ENCODE data around the gene AGPAT4. TPM values are rescaled to one million over a fixed set of nuclear protein-coding genes. Genes with fewer than 3 reads are reported as not detected.

AGPAT4 gene
- total RNA-seq, 1 experiment from 2014 or later: 15.5 TPM

DNA sequence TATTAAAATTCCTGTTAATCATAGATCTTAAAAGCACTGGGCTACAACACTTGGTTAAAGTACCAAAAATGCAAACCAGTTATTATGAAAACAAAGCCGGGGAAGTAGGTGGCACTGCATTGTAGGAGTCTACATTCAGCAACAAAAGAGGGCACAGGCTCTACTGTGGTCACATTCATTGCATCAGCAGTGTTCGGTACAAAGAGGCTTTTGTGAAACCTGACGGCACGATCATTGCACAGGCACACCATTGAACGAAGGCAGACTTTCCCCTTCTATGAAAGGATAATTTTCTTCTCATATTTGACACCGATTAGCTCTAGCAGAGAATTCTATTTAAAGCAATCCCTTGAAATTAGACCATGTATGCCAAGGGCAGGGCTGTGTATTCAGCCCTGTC lies 44.6 kb upstream of the AGPAT4 start:
- Histone ChIP-seq H3K4me3 (replicated peaks in 1 of 2; ENCODE audit: low read depth in 1 of 2, low read length in 2 of 2) (no peak overlapping the region), H3K4me2 (ENCODE audit: low read length) (no peak overlapping the region), H3K4me1 (ENCODE audit: control insufficient read depth in 1 of 2, insufficient read depth in 2 of 2, low read length in 2 of 2) (peaks cover 0 to 20% of the 10 kb centered on the region in 2 experiments; a peak in 2 of 4 replicates), H3K36me3 (ENCODE audit: control insufficient read depth in 1 of 2, insufficient read depth in 2 of 2, low read length in 2 of 2) (no peaks in the 10 kb centered on the region), H3K79me2 (ENCODE audit: insufficient read depth, low read length) (no peaks in the 10 kb centered on the region), H3K27me3 (ENCODE audit: insufficient read depth, low read length) (no peaks in the 10 kb centered on the region), H3K27ac (ENCODE audit: low read depth, low read length) (no peak overlapping the region), H2AFZ (ENCODE audit: low read depth, low read length, poor library complexity, severe bottlenecking) (peak overlapping the region; percentile 0), H3K9ac (ENCODE audit: low read length) (no peak overlapping the region), H3K9me3 (ENCODE audit: control insufficient read depth in 1 of 2, insufficient read depth in 1 of 2, low read depth in 1 of 2, low read length in 2 of 2) (peaks cover 0 to 3% of the 10 kb centered on the region in 2 experiments; a peak in 1 of 4 replicates), H3K9me2 (ENCODE audit: insufficient read depth) (no peaks in the 10 kb centered on the region), H4K20me1 (ENCODE audit: insufficient read depth) (no peaks in the 10 kb centered on the region)
- POLR2A ChIA-PET: no interaction called here
- TF ChIP-seq YY1 (IDR thresholded peaks at IDR 0.05; ENCODE audit: extremely low read depth, insufficient replicate concordance, low read depth, low read length): no peak
- TF ChIP-seq, protein P1, sequence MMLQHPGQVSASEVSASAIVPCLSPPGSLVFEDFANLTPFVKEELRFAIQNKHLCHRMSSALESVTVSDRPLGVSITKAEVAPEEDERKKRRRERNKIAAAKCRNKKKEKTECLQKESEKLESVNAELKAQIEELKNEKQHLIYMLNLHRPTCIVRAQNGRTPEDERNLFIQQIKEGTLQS (IDR thresholded peaks at IDR 0.05): no peak
- TF ChIP-seq SP1 (IDR thresholded peaks at IDR 0.05; ENCODE audit: low read depth): no peak
- TF ChIP-seq, protein P2, sequence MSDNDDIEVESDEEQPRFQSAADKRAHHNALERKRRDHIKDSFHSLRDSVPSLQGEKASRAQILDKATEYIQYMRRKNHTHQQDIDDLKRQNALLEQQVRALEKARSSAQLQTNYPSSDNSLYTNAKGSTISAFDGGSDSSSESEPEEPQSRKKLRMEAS (IDR thresholded peaks at IDR 0.05): no peak
- no peak for TF ChIP-seq SIN3A (IDR thresholded peaks at IDR 0.05; ENCODE audit: low read depth)
- TF ChIP-seq, protein P3, sequence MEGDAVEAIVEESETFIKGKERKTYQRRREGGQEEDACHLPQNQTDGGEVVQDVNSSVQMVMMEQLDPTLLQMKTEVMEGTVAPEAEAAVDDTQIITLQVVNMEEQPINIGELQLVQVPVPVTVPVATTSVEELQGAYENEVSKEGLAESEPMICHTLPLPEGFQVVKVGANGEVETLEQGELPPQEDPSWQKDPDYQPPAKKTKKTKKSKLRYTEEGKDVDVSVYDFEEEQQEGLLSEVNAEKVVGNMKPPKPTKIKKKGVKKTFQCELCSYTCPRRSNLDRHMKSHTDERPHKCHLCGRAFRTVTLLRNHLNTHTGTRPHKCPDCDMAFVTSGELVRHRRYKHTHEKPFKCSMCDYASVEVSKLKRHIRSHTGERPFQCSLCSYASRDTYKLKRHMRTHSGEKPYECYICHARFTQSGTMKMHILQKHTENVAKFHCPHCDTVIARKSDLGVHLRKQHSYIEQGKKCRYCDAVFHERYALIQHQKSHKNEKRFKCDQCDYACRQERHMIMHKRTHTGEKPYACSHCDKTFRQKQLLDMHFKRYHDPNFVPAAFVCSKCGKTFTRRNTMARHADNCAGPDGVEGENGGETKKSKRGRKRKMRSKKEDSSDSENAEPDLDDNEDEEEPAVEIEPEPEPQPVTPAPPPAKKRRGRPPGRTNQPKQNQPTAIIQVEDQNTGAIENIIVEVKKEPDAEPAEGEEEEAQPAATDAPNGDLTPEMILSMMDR (IDR thresholded peaks at IDR 0.05 in 2 of 3, conservative IDR thresholded peaks at IDR 0.05 in 1 of 3; ENCODE audit: borderline replicate concordance in 1 of 3, insufficient read depth in 1 of 3, low read depth in 2 of 3, low read length in 2 of 3): no peak
- no peak for TF ChIP-seq ELF1 (IDR thresholded peaks at IDR 0.05; ENCODE audit: borderline replicate concordance, low read depth)
- no peak for TF ChIP-seq EZH2 (IDR thresholded peaks at IDR 0.05)
- TF ChIP-seq, protein P4, sequence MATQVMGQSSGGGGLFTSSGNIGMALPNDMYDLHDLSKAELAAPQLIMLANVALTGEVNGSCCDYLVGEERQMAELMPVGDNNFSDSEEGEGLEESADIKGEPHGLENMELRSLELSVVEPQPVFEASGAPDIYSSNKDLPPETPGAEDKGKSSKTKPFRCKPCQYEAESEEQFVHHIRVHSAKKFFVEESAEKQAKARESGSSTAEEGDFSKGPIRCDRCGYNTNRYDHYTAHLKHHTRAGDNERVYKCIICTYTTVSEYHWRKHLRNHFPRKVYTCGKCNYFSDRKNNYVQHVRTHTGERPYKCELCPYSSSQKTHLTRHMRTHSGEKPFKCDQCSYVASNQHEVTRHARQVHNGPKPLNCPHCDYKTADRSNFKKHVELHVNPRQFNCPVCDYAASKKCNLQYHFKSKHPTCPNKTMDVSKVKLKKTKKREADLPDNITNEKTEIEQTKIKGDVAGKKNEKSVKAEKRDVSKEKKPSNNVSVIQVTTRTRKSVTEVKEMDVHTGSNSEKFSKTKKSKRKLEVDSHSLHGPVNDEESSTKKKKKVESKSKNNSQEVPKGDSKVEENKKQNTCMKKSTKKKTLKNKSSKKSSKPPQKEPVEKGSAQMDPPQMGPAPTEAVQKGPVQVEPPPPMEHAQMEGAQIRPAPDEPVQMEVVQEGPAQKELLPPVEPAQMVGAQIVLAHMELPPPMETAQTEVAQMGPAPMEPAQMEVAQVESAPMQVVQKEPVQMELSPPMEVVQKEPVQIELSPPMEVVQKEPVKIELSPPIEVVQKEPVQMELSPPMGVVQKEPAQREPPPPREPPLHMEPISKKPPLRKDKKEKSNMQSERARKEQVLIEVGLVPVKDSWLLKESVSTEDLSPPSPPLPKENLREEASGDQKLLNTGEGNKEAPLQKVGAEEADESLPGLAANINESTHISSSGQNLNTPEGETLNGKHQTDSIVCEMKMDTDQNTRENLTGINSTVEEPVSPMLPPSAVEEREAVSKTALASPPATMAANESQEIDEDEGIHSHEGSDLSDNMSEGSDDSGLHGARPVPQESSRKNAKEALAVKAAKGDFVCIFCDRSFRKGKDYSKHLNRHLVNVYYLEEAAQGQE (IDR thresholded peaks at IDR 0.05; ENCODE audit: low read depth): no peak
- no peak for TF ChIP-seq POLR2A (IDR thresholded peaks at IDR 0.05; ENCODE audit: borderline replicate concordance, extremely low read depth, insufficient read depth, insufficient read length)
- no peak for TF ChIP-seq CEBPB (IDR thresholded peaks at IDR 0.05; ENCODE audit: low read depth)
- TF ChIP-seq ZFX (IDR thresholded peaks at IDR 0.05): no peak
- TF ChIP-seq ZNF274 (IDR thresholded peaks at IDR 0.05; ENCODE audit: low read depth, low read length): no peak
- no peak for TF ChIP-seq SRF (IDR thresholded peaks at IDR 0.05; ENCODE audit: low read depth)
- TF ChIP-seq, protein P5, sequence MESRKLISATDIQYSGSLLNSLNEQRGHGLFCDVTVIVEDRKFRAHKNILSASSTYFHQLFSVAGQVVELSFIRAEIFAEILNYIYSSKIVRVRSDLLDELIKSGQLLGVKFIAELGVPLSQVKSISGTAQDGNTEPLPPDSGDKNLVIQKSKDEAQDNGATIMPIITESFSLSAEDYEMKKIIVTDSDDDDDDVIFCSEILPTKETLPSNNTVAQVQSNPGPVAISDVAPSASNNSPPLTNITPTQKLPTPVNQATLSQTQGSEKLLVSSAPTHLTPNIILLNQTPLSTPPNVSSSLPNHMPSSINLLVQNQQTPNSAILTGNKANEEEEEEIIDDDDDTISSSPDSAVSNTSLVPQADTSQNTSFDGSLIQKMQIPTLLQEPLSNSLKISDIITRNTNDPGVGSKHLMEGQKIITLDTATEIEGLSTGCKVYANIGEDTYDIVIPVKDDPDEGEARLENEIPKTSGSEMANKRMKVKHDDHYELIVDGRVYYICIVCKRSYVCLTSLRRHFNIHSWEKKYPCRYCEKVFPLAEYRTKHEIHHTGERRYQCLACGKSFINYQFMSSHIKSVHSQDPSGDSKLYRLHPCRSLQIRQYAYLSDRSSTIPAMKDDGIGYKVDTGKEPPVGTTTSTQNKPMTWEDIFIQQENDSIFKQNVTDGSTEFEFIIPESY (IDR thresholded peaks at IDR 0.05; ENCODE audit: extremely low read depth, insufficient replicate concordance, low read length): no peak
- TF ChIP-seq EGR1 (IDR thresholded peaks at IDR 0.05; ENCODE audit: low read depth): no peak
- TF ChIP-seq FOSL1 (IDR thresholded peaks at IDR 0.05; ENCODE audit: low read depth): no peak
- no peak for TF ChIP-seq JUND (IDR thresholded peaks at IDR 0.05)
- no peak for TF ChIP-seq CBX3 (IDR thresholded peaks at IDR 0.05; ENCODE audit: low read depth)
- RAD21 ChIA-PET (ENCODE audit: low non-redundant PET in 1 of 2, low total read pairs in 2 of 2, uncharacterized antibody in 2 of 2, unreplicated experiment in 2 of 2): no interaction called here
- CTCF ChIA-PET: no interaction called here
- ATAC-seq (no peak), DNase-seq (ENCODE audit: low read depth, low spot score) (no peak)
- intact Hi-C loops (cut with micrococcal nuclease): loop anchor here (5.0 kb wide), 1 partner anchor 91 kb away; no protein-coding TSS in a partner anchor
- BruUV-seq (replicated peaks): no TSS peak

Measured in HCT116 (cell line).